ENCODE results near the gene CACUL1. TPM values are rescaled to one million over a fixed set of nuclear protein-coding genes. Genes with fewer than 3 reads are reported as not detected.

The CACUL1 gene
- total RNA-seq, 4 donors from 2014 or later = 13.1 to 29.1 (median 23.2) TPM

GRCh38 chr10:118771976-118772375, 17.2 kb upstream of the CACUL1 start:
- Histone ChIP-seq H3K9me3 (no peaks in the 10 kb centered on the region), H3K4me1 (no peaks in the 10 kb centered on the region), H3K27me3 (no peaks in the 10 kb centered on the region), H3K27ac (no peak overlapping the region), H3K36me3 (no peaks in the 10 kb centered on the region), H3K4me3 (no peak overlapping the region)
- in situ Hi-C loops (cut with MboI; ENCODE audit: low pct_ligation_motif_present in 1 of 4, low pct_unique_long_range_greater_than_20kb in 1 of 4, low sequenced_read_pairs in 3 of 4) = no loop called here
- intact Hi-C loops (cut with DNase I; ENCODE audit: low total_unique reads) = no loop called here
- TF ChIP-seq CTCF (IDR thresholded peaks at IDR 0.05) (no peak), EP300 (IDR thresholded peaks at IDR 0.05; ENCODE audit: low read depth) (no peak), POLR2AphosphoS5 (IDR thresholded peaks at IDR 0.05) (no peak), POLR2A (IDR thresholded peaks at IDR 0.05) (no peak)
- 97 to 100% methylated on average over 3 of the region's 3 CpGs for WGBS, 2 donors (ENCODE audit: low coverage in 1 of 2)
- no peak for DNase-seq

DNA sequence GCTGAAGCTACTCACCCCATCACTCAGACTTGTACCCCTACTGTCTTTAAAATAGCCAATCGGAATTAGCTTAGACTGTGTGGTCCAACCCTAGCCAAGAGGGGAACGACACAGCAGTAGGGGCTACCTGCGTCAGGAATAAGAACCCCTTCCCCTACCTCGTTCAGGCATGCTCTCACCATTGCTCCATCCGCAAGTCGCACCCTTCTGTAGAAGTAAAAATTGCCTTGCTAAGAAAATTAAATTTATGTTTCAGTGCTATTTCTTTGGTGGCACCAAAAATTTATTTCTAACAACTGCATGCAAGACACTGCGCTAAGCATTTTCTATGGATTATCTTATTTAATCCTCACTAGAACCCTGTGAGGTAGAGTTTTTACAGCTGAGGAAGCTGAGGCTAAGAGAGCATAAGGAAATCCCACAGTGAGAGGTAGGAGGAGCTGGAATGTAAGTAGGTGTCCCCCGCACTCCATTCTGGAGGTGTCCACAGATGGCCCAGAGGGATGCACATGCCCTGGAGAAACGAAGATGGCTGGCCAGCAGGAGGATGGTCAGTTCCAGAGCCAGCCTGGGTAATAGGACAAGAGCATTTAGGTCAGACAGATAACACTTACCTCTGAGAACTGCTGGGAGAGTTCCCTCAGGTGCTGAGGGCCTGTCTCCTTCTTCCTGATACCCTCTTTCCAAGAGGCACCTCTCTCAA, 15.3 kb upstream of the CACUL1 start:
- Histone ChIP-seq H3K9me3 (no peaks in the 10 kb centered on the region), H3K4me3 (no peak overlapping the region), H3K36me3 (no peaks in the 10 kb centered on the region), H3K4me1 (no peaks in the 10 kb centered on the region), H3K27me3 (no peaks in the 10 kb centered on the region), H3K27ac (no peak overlapping the region)
- 84 to 88% methylated on average over 9 of the region's 9 CpGs for whole genome bisulfite sequencing, 2 donors (ENCODE audit: low coverage in 1 of 2)
- DNase-seq = no peak
- no peak for TF ChIP-seq CTCF (IDR thresholded peaks at IDR 0.05)
- no peak for TF ChIP-seq POLR2A (IDR thresholded peaks at IDR 0.05)
- TF ChIP-seq EP300 (IDR thresholded peaks at IDR 0.05; ENCODE audit: low read depth) = no peak
- TF ChIP-seq POLR2AphosphoS5 (IDR thresholded peaks at IDR 0.05) = no peak
- intact Hi-C loops (cut with DNase I; ENCODE audit: low total_unique reads) (no loop called here), in situ Hi-C loops (cut with MboI; ENCODE audit: low pct_ligation_motif_present in 1 of 4, low pct_unique_long_range_greater_than_20kb in 1 of 4, low sequenced_read_pairs in 3 of 4) (no loop called here)

GRCh38 chr10:118768041-118768919, 13.5 kb upstream of the CACUL1 start:
- Histone ChIP-seq H3K27ac (no peak overlapping the region), H3K27me3 (no peaks in the 10 kb centered on the region), H3K9me3 (no peaks in the 10 kb centered on the region), H3K36me3 (no peaks in the 10 kb centered on the region), H3K4me3 (no peak overlapping the region), H3K4me1 (no peaks in the 10 kb centered on the region)
- DNase-seq = no peak
- 77 to 95% methylated on average over 4 to 6 of the region's 6 CpGs for WGBS, 2 donors (ENCODE audit: low coverage in 1 of 2)
- in situ Hi-C loops (cut with MboI; ENCODE audit: low pct_ligation_motif_present in 1 of 4, low pct_unique_long_range_greater_than_20kb in 1 of 4, low sequenced_read_pairs in 3 of 4) (no loop called here), intact Hi-C loops (cut with DNase I; ENCODE audit: low total_unique reads) (no loop called here)
- TF ChIP-seq CTCF (IDR thresholded peaks at IDR 0.05) (no peak), POLR2AphosphoS5 (IDR thresholded peaks at IDR 0.05) (no peak)

DNA sequence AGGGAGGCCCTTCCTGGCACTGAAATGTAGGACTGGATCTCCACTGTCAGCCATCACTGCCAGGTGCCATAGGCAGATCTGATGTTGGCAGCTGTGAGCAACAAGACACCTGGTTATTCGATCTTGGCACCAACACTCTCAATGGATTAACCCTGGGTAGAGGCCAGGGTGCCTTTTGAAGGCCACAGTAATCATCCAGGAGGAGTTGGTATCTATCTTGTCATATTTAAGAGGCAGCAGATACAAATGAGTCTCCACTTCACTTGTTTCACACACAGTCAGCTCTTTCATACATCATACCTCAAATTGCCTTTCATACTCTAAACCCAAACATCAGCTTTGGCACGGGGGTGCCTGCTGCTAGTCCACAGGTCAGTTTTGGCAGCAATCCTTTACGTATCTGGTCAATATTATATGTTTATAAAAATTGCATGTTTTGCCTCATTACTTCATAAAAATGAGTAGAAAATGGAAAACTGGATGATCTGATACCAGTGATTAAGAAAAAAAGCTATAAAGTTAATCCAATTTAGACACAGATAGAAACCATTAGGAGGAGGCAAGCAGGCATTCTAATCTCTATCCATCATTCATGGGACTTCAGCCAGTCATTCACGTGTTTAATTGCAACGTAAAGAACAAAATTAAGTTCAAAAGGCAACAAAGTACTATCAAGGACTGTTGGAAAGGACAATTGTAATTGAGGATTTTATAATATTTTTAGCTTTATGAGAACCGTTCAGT, 12.7 kb upstream of the CACUL1 start:
- TF ChIP-seq POLR2A (IDR thresholded peaks at IDR 0.05) (no peak), CTCF (IDR thresholded peaks at IDR 0.05) (no peak)
- intact Hi-C loops (cut with DNase I; ENCODE audit: low total_unique reads) (no loop called here), in situ Hi-C loops (cut with MboI; ENCODE audit: low pct_ligation_motif_present in 1 of 4, low pct_unique_long_range_greater_than_20kb in 1 of 4, low sequenced_read_pairs in 3 of 4) (no loop called here)
- WGBS, 2 donors (ENCODE audit: low coverage in 1 of 2) = 76 to 85% methylated on average over 3 to 6 of the region's 6 CpGs
- Histone ChIP-seq H3K9me3 (no peaks in the 10 kb centered on the region), H3K4me3 (no peak overlapping the region), H3K36me3 (no peaks in the 10 kb centered on the region), H3K27me3 (no peaks in the 10 kb centered on the region), H3K4me1 (no peaks in the 10 kb centered on the region), H3K27ac (no peak overlapping the region)
- no peak for DNase-seq

All from transverse colon (tissue), 4 donors.